Ovary (tissue), 3 donors: ENCODE data around the gene BCL2L13.

Source experiments
- CTCF ChIP-seq, 3 donors: fragments of 450-650 bp in 2 of 3; fragments of 200-600 bp in 1 of 3; IDR thresholded peaks; one replicate each; pipeline versions ENCODE4 v1.5.1 to v1.8.0; 2016 to 2022; ENCODE audit warnings: antibody characterized with exemption in 3 of 3, mild to moderate bottlenecking in 1 of 3
- EP300 ChIP-seq: sonication (generic); formaldehyde crosslinking; IDR thresholded peaks from one replicate; pipeline ENCODE4 v1.6.1; 2017; ENCODE audit warnings: antibody characterized with exemption
- POLR2A ChIP-seq: fragments of 450-650 bp; IDR thresholded peaks from one replicate; pipeline ENCODE4 v1.6.1; 2017; ENCODE audit warnings: antibody characterized with exemption, mild to moderate bottlenecking, moderate library complexity
- donor health status: DM: no; HTN: no; CAD: no.

- TF ChIP-seq EP300, result no peak
- TF ChIP-seq CTCF (IDR thresholded peaks at IDR 0.05), result no peak
- no peak for TF ChIP-seq POLR2A
Observed at GRCh38 chr22:17719911-17720310, 81.4 kb downstream of the BCL2L13 start.
